GM19397 (cell line): Measurements from ENCODE around the gene SLC26A2.

Experiments used
- ATAC-seq: cut with Tn5 transposase; IDR thresholded peaks from one replicate; pipeline ENCODE4 v1.9.1; 2021; ENCODE audit warnings: mild to moderate bottlenecking, moderate library complexity; ENCODE audit not compliant: unreplicated experiment

The SLC26A2 gene

GRCh38 chr5:150035139-150035895 is 74.8 kb downstream of the SLC26A2 start:
- ATAC-seq: peak; percentile 85

DNA sequence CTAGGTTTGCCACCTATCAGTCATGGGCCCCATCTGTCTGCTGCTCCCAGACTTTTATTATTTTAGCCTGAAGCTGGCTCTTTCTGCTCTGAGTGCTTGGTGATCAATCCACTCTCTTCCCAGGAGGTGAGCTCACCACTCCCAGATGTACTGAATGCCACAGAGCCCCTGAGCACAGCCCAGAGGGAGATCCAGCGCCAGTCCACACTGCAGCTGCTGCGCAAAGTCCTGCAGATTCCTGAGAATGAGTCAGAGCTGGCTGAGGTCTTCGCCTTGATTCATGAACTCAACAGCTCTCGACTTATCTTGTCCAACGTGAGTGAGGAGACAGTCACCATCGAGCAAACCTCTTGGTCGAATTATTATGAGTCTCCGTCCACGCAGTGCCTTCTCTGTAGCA is 76.0 kb downstream of the SLC26A2 start:
- no peak for ATAC-seq
